Epithelial cell of esophagus (primary cell): ENCODE results near the gene SELENOO.
A peak's percentile ranks its signal among the peaks of the same experiment; 100 is the strongest.
"Not testable (repeated sequence)": the region's sequence is repeated elsewhere in the genome, so short reads cannot be mapped to it uniquely, and the experiment has no call there.

Source experiments
- DNase-seq: peaks from one replicate; pipeline ENCODE4 v3.0.0; 2010; ENCODE audit warnings: low read depth
- H3K4me3 ChIP-seq: 2 replicates; pipeline ENCODE4 v1.5.1; 2011; ENCODE audit warnings: mild to moderate bottlenecking, low read length, control low read depth
- CTCF ChIP-seq: IDR thresholded peaks from 2 replicates; pipeline ENCODE4 v1.5.1; 2011; ENCODE audit warnings: low read depth, mild to moderate bottlenecking, low read length, control low read depth, inconsistent platforms; ENCODE audit not compliant: insufficient read depth; ENCODE audit errors: missing control alignments

The SELENOO gene

GRCh38 chr22:50199829-50200460, 866 bp upstream of the SELENOO start:
- peak overlapping the region; percentile 75 for H3K4me3 ChIP-seq
- no peak for DNase-seq
- TF ChIP-seq CTCF: no peak

- DNase-seq: peak; percentile 19
- no peak for TF ChIP-seq CTCF
Observed at GRCh38 chr22:50201191-50202129, 649 bp downstream of the SELENOO start.

DNA sequence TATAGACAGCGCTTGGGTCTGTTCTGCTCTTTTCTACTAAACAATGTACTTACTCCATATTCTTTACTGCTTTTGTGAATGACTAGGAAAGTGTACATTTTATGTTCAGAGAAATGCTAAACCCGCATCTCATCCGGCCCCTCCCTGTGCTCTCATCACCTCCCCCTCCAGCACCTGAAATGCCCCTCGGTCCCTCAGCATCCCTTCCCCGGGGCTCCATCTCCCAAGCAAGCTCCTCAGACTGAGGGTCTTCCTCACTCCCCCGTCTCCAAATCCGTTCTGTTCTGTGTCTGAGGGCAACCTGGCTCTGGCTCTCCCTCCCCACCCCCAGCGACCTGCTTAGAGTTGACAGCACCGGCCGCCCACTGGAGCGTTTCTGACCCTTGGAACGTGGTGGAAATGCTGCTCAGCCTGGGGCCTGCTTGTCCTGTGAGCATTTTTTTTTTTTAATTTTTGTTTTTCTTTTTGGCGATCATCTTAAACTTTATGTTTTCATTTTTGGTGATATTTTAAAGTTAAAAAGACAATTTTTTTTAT, 1.4 kb downstream of the SELENOO start:
- no peak for DNase-seq
- TF ChIP-seq CTCF: no peak
- peak overlapping the region; percentile 75 for H3K4me3 ChIP-seq

More at GRCh38 chr22:50201191-50202129, 649 bp downstream of the SELENOO start:
- H3K4me3 ChIP-seq: peak overlapping the region; percentile 75

- TF ChIP-seq CTCF: no peak
- no peak for DNase-seq
- no peak overlapping the region for H3K4me3 ChIP-seq
Observed at GRCh38 chr22:50203288-50203687, 2.5 kb downstream of the SELENOO start.

- H3K4me3 ChIP-seq: no peak overlapping the region
- TF ChIP-seq CTCF: no peak
- no peak for DNase-seq
Observed at GRCh38 chr22:50204571-50204970, 3.8 kb downstream of the SELENOO start.

DNA sequence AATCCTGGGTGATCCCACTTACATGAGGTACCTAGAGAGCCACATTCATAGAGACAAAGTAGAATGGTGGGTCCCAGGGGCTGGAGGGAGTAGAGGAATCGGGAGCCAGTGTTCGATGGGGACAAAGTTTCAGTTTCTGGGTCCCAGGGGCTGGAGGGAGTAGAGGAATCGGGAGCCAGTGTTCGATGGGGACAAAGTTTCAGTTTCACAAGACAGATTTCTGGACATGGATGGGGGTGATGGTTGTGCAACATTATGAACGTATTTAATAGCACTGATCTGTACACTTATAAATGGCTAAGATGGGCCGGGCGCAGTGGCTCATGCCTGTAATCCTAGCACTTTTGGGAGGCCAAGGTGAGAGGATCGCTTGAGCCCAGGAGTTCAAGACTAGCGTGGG, 4.2 kb downstream of the SELENOO start:
- not testable (repeated sequence) for H3K4me3 ChIP-seq, DNase-seq

- no peak for DNase-seq
- TF ChIP-seq CTCF: no peak
- H3K4me3 ChIP-seq: no peak overlapping the region
Observed at GRCh38 chr22:50205781-50206569, 5.2 kb downstream of the SELENOO start.
